HUES48 (cell line): ENCODE results near the gene PDE4B.

ENCODE experiments used
- H3K27ac ChIP-seq: one replicate; pipeline ENCODE4 v1.7.0; 2013; ENCODE audit warnings: low read depth, low read length, inconsistent platforms
- H3K27me3 ChIP-seq: 2 replicates; pipeline ENCODE4 v1.6.1; 2013; ENCODE audit warnings: mild to moderate bottlenecking, low read length; ENCODE audit not compliant: control insufficient read depth, insufficient read depth
- H3K36me3 ChIP-seq: 2 replicates; pipeline ENCODE4 v1.6.1; 2013; ENCODE audit warnings: low read length; ENCODE audit not compliant: control insufficient read depth, insufficient read depth
- H3K4me1 ChIP-seq: 2 replicates; pipeline ENCODE4 v1.6.1; 2013; ENCODE audit warnings: mild to moderate bottlenecking, low read length; ENCODE audit not compliant: control insufficient read depth, insufficient read depth
- H3K4me3 ChIP-seq: 2 replicates; pipeline ENCODE4 v1.5.1; 2013; ENCODE audit warnings: mild to moderate bottlenecking, low read depth, low read length
- H3K9ac ChIP-seq: 2 replicates; pipeline ENCODE4 v1.6.1; 2013; ENCODE audit warnings: mild to moderate bottlenecking, low read depth, low read length, moderate library complexity
- H3K9me3 ChIP-seq: 2 replicates; pipeline ENCODE4 v1.6.1; 2013; ENCODE audit warnings: low read length; ENCODE audit not compliant: control insufficient read depth, insufficient read depth

PDE4B gene

DNA sequence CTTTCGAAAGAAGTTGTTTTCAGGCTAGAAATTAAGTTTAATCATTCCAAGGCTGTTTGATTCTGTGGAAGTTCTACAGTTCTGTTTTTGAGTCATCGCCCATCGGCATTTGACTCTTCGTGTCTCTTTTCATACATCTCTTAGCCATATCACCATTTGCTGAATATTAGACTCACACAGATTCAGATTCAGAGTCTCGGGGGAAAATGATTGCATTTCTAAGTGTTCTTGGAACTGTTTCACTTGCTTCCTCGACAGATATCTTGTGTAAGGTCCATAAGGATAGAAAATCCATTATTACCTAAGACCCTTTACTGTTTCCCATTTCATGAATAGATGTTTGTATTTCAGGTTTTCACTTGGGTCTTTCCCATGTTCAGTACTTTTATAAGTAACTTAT is 504.3 kb downstream of the PDE4B start:
- H3K27me3 ChIP-seq, result no peaks in the 10 kb centered on the region
- no peak overlapping the region for H3K27ac ChIP-seq
- H3K9me3 ChIP-seq, result no peaks in the 10 kb centered on the region
- no peak overlapping the region for H3K4me3 ChIP-seq
- no peaks in the 10 kb centered on the region; the same call in 1 of the 2 replicates for H3K4me1 ChIP-seq
- no peaks in the 10 kb centered on the region for H3K36me3 ChIP-seq
- H3K9ac ChIP-seq, result no peak overlapping the region

DNA sequence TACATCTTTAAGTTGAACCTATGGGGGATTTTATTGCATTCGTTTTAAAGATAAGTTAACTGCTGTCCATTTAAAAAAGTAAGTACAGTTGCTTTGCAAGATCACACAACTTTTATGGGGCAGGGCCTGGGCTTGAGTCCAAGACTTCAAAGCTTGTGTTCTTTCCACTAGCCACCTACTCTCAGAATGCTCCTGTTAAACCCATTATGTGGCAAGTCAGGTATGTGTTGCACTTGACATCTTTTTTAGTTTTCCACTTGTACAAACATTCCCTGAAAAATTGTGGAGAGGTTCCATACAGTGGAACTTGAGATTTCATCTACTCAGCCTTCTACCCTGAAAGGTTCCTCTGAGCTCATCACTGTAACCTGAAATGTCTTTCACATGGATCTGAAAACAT is 505.8 kb downstream of the PDE4B start:
- no peak overlapping the region for H3K27ac ChIP-seq
- no peaks in the 10 kb centered on the region for H3K27me3 ChIP-seq
- no peak overlapping the region for H3K4me3 ChIP-seq
- H3K9ac ChIP-seq, result no peak overlapping the region
- H3K4me1 ChIP-seq, result no peaks in the 10 kb centered on the region; the same call in 1 of the 2 replicates
- no peaks in the 10 kb centered on the region for H3K9me3 ChIP-seq
- H3K36me3 ChIP-seq, result no peaks in the 10 kb centered on the region

DNA sequence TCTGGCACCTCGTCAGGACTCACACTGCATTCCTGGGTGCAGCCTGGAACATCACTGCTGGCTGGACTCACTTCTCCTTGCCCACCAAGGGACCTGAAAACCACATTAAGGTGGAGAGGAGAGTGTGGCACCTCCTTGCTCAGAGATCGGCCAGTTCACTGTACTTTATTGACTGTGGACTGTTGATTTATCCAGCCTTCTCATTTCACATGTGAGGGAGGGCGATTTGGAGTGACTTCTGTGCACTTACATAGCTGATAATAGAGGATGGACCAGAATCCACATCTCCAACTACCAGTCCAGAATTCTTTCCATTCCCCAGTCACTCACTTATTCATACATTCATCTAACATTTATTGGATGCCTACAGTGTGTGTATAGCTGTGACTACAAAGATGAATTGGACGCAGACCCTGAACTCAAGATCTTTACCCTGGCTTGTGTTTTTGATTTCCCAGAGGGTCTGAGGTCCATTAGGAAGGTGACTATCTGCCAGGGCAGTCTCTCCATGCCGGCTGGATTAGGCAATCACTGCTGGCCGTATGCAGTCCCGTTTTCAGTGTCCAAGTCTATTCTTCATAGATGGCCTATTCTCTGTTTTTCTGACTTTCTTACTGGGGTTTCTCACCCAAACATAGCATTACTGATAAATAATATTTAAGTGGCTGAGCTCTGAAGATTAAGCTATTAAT is 507.7 kb downstream of the PDE4B start:
- no peaks in the 10 kb centered on the region for H3K9me3 ChIP-seq
- no peaks in the 10 kb centered on the region for H3K27me3 ChIP-seq
- H3K9ac ChIP-seq, result no peak overlapping the region
- no peak overlapping the region for H3K4me3 ChIP-seq
- no peaks in the 10 kb centered on the region; the same call in 1 of the 2 replicates for H3K4me1 ChIP-seq
- no peak overlapping the region for H3K27ac ChIP-seq
- no peaks in the 10 kb centered on the region for H3K36me3 ChIP-seq

DNA sequence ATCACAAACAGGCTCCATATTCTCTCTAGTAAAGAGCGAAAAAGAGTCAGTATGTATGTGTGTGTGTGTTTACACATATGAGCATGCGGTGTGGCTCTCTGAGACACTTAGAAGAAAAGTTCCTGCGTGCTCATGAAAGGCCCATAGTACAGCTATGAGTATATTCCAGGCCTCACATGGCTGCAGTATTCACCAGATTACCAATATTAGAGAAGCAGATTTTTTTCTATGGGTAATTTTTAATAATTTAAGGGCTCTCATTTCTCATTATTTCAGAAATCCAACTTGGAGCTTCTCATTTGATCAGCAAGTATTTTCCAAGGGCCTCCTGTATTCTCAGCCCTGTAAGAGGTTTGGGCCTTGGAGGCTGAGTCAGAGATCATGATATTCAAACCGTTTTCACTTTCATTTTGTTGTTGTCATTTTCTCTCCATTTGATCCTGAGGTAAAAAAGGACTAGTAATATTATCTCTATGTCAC is 508.3 kb downstream of the PDE4B start:
- Histone ChIP-seq H3K4me3 (no peak overlapping the region), H3K9me3 (no peaks in the 10 kb centered on the region), H3K9ac (no peak overlapping the region), H3K4me1 (no peaks in the 10 kb centered on the region; the same call in 1 of the 2 replicates), H3K27me3 (no peaks in the 10 kb centered on the region), H3K36me3 (no peaks in the 10 kb centered on the region), H3K27ac (no peak overlapping the region)

DNA sequence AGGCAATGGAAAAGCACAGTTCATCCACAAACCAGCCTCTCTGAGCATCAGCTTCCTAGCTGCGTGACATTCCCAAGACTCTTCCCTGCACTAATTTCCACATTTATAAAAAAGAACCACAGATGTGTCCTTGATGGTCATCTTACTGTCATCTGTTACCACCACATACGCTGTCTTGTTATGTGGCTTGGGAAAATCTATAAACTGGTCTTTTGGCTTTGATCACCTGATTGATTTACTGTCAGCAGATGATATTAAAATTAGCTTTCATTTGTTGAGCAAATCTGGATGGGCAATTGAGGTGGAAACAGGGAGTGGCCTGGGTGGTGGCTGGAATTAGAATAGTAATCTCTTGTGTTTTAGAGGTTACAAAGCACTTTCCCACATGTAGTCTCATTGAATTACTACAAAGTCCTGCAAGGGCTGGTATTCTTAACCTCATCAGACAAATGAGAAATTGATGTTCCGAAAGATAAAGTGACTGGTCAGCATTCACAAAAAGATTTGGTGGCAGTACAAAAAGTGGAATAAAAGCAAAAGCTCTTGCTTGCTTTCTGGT is 509.6 kb downstream of the PDE4B start:
- no peaks in the 10 kb centered on the region; the same call in 1 of the 2 replicates for H3K4me1 ChIP-seq
- H3K9ac ChIP-seq, result no peak overlapping the region
- H3K27ac ChIP-seq, result no peak overlapping the region
- H3K36me3 ChIP-seq, result no peaks in the 10 kb centered on the region
- H3K9me3 ChIP-seq, result no peaks in the 10 kb centered on the region
- no peak overlapping the region for H3K4me3 ChIP-seq
- H3K27me3 ChIP-seq, result no peaks in the 10 kb centered on the region

DNA sequence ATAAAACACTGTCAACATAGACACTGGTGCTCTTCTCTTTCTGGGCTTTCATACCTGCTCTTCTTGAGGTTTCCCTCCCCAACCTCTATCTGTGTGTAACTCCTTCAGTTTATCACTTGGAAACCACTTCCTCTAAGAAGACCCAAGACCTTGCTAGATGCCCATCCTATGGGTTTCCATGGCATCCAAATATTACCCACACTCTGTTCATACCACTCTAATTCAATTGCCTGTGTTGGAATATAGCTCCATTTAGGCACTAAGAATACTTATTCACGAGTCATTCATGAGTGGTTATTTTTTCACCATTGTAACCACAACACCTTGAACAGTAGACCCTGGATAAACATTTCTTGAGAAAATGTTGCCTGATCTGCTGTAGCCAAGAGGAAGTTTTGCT is 510.1 kb downstream of the PDE4B start:
- no peak overlapping the region for H3K27ac ChIP-seq
- H3K36me3 ChIP-seq, result no peaks in the 10 kb centered on the region
- H3K27me3 ChIP-seq, result no peaks in the 10 kb centered on the region
- H3K4me1 ChIP-seq, result no peaks in the 10 kb centered on the region; the same call in 1 of the 2 replicates
- no peak overlapping the region for H3K9ac ChIP-seq
- H3K9me3 ChIP-seq, result no peaks in the 10 kb centered on the region
- H3K4me3 ChIP-seq, result no peak overlapping the region

DNA sequence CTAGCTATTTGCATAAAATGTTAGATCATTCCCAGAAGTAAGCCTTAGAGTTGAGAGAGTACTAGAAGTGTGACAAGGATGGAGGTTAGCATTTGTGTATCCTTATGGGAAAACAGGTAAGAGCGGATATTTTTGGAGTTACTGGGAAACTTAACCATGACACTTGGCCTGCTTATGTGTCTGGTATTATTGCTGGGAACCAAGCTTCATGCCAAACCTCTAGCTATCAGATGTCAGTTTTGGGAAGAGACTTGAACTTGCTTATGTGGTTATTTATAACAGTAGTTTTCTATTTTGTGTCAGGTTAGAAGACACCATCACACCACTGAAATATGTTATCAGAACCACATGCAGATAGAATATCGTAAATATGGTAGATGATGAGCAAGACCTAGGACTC is 511.0 kb downstream of the PDE4B start:
- Histone ChIP-seq H3K27ac (no peak overlapping the region), H3K4me1 (no peaks in the 10 kb centered on the region; the same call in 1 of the 2 replicates)

DNA sequence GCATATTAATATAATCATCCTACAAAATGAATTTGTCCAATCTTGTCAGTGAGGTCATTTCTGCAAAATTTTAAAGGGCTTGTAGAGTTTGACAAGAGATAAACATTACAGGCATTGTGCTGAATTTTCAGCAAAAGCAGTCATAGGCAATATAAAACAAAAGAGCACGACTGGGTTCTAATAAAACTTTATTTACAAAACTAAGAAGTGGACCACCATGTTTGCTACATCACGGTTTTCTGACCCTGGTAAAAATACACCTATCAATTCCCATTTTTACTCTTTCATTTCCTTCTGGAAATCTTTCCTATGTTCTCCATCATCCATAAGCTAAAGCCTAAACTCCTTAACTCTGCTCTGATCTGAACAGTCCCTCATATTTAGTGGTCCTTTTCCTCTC is 511.4 kb downstream of the PDE4B start:
- Histone ChIP-seq H3K9me3 (no peaks in the 10 kb centered on the region), H3K4me3 (no peak overlapping the region), H3K27me3 (no peaks in the 10 kb centered on the region), H3K27ac (no peak overlapping the region), H3K36me3 (no peaks in the 10 kb centered on the region), H3K4me1 (no peaks in the 10 kb centered on the region; the same call in 1 of the 2 replicates), H3K9ac (no peak overlapping the region)

More for the DNA sequence above, 511.0 kb downstream of the PDE4B start:
- H3K36me3 ChIP-seq, result no peaks in the 10 kb centered on the region
- H3K4me3 ChIP-seq, result no peak overlapping the region
- H3K9ac ChIP-seq, result no peak overlapping the region
- H3K9me3 ChIP-seq, result no peaks in the 10 kb centered on the region
- H3K27me3 ChIP-seq, result no peaks in the 10 kb centered on the region

DNA sequence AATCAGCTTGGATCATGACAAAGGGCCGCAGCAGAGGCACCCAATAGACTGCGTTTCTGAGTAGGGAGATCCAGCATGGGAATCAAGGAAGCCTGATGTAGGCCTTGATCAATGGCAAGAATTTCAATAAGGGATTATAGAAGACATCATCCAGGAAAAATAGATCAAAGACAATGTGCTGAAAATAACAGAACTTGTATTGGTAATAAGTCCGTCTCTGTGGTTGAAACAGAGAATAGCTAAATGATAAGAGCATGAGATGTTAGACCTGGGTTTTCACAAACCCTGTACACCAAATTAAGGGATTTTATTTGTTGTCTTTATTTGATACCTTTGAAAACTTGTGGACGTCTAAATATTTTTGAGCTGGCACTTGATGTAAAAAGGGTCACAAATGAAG is 513.2 kb downstream of the PDE4B start:
- Histone ChIP-seq H3K36me3 (no peaks in the 10 kb centered on the region), H3K27ac (no peak overlapping the region), H3K27me3 (no peaks in the 10 kb centered on the region), H3K9me3 (no peaks in the 10 kb centered on the region), H3K4me3 (no peak overlapping the region), H3K9ac (no peak overlapping the region), H3K4me1 (no peaks in the 10 kb centered on the region; the same call in 1 of the 2 replicates)

DNA sequence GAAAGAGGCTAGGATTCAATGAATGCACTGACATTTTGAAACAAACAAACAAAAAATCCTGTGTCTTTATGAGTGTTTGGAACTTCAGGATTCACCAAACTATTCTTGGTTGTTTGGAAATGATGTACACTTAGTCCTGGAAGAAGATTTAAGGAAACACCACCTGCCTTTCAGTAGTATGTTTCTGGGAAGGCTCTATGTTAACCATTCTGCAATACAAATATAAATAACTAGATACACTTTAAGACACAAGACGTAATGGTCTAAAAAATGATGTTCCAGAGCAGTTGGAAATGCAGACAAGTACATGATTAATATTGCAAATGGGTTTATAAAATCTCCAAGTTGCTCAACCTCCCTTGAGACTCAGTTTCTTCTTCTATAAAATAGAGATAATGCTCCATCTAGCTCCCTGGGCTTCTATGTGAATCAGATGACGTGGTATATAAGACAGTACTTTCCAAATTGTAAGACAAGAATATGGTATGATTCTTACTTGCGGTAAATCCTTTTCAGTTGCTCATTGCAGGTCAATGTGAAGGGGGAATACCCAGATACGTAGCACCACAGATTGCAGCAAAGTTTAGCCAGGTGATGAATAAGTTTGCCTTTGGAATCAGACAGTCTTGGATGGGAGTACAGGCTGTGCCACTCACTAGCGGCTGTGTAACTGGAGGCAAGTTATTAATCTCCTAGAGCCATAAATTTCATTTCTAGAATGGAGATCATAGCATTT is 516.5 kb downstream of the PDE4B start:
- Histone ChIP-seq H3K9me3 (no peaks in the 10 kb centered on the region; the same call in 1 of the 2 replicates), H3K27ac (no peak overlapping the region), H3K9ac (no peak overlapping the region), H3K36me3 (no peaks in the 10 kb centered on the region), H3K27me3 (no peaks in the 10 kb centered on the region), H3K4me1 (no peaks in the 10 kb centered on the region), H3K4me3 (no peak overlapping the region)

DNA sequence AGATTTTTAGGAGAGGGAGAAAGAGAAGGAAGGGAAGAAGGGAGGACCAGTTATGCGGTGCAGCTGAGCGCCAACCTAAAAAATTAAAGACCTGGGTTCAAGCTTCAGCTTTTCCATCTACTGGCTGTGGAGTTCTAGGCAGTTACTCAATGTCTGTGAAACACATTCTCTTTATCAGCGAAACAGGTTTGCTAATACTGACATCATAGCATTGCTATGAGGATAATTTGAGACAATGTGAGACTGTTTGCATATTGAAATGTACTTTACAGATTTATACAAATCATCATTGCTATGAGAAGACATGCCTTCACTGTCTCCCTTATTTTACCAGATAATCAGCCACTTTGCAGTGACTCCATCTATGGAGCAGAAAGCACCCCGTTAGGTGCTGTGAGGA is 518.4 kb downstream of the PDE4B start:
- H3K9me3 ChIP-seq, result no peaks in the 10 kb centered on the region; the same call in 1 of the 2 replicates
- no peak overlapping the region for H3K4me3 ChIP-seq
- H3K27ac ChIP-seq, result no peak overlapping the region
- H3K36me3 ChIP-seq, result no peaks in the 10 kb centered on the region
- H3K9ac ChIP-seq, result no peak overlapping the region
- H3K4me1 ChIP-seq, result no peaks in the 10 kb centered on the region
- H3K27me3 ChIP-seq, result no peaks in the 10 kb centered on the region
